Hepatocyte (in vitro differentiated cells): ENCODE results near the gene ZSWIM1. TPM values are rescaled to one million over a fixed set of nuclear protein-coding genes. Genes with fewer than 3 reads are reported as not detected.

ENCODE experiments used
- DNase-seq: peaks from one replicate; pipeline ENCODE4 v3.0.0-alpha.2; 2016; ENCODE audit warnings: low spot score
- H2AFZ ChIP-seq: fragments of 200-600 bp; sonication (generic); 2 replicates; pipeline ENCODE4 v1.6.0; 2016; ENCODE audit warnings: antibody characterized with exemption, mild to moderate bottlenecking
- H3K27ac ChIP-seq: fragments of 200-600 bp; sonication (generic); 2 replicates; pipeline ENCODE4 v1.5.1; 2016; ENCODE audit warnings: mild to moderate bottlenecking
- H3K27me3 ChIP-seq: fragments of 200-600 bp; sonication (generic); 2 replicates; pipeline ENCODE4 v1.6.1; 2016
- H3K36me3 ChIP-seq: fragments of 200-600 bp; sonication (generic); replicated peaks from 2 replicates; pipeline ENCODE4 v1.5.1; 2016; ENCODE audit warnings: low read depth; ENCODE audit not compliant: insufficient read depth
- H3K4me1 ChIP-seq: fragments of 200-600 bp; sonication (generic); 2 replicates; pipeline ENCODE4 v1.5.1; 2016; ENCODE audit warnings: mild to moderate bottlenecking, moderate library complexity; ENCODE audit not compliant: insufficient read depth
- H3K4me2 ChIP-seq: fragments of 200-600 bp; sonication (generic); 2 replicates; pipeline ENCODE4 v1.6.0; 2016
- H3K4me3 ChIP-seq: fragments of 200-600 bp; sonication (generic); 2 replicates; pipeline ENCODE4 v1.5.1; 2016; ENCODE audit warnings: mild to moderate bottlenecking
- H3K79me2 ChIP-seq: fragments of 200-600 bp; sonication (generic); 2 replicates; pipeline ENCODE4 v1.6.0; 2017; ENCODE audit warnings: mild to moderate bottlenecking
- H3K9me2 ChIP-seq: fragments of 200-600 bp; sonication (generic); replicated peaks from 2 replicates; pipeline ENCODE4 v1.6.0; 2017; ENCODE audit warnings: mild to moderate bottlenecking; ENCODE audit not compliant: insufficient read depth
- H3K9me3 ChIP-seq: fragments of 200-600 bp; sonication (generic); 2 replicates; pipeline ENCODE4 v1.5.1; 2016; ENCODE audit warnings: low read depth, mild to moderate bottlenecking
- H4K20me1 ChIP-seq: fragments of 200-600 bp; sonication (generic); 2 replicates; pipeline ENCODE4 v1.6.0; 2016; ENCODE audit warnings: mild to moderate bottlenecking; ENCODE audit not compliant: insufficient read depth, poor library complexity, severe bottlenecking
- EZH2 ChIP-seq: fragments of 200-600 bp; sonication (generic); IDR thresholded peaks from 2 replicates; pipeline ENCODE4 v1.6.1; 2016; ENCODE audit warnings: antibody characterized with exemption, mild to moderate bottlenecking, borderline replicate concordance
- EZH2phosphoT487 ChIP-seq: fragments of 200-600 bp; sonication (generic); IDR thresholded peaks from one replicate; pipeline ENCODE4 v1.6.1; 2018; ENCODE audit warnings: antibody characterized with exemption, mild to moderate bottlenecking, low read depth, moderate library complexity; ENCODE audit not compliant: unreplicated experiment, severe bottlenecking
- WGBS: methylation state at CpG from one replicate; pipeline ENCODE4 v1.1.6; 2016; ENCODE audit warnings: low lambda C conversion rate; ENCODE audit errors: missing lambda C conversion rate; 5-methylcytosine and 5-hydroxymethylcytosine counted together
- polyA plus RNA-seq: library from polyadenylated mRNA; unstranded; fragments of >200 nt; fragmentation: Nextera tagmentation; extraction: Ambion mirVana; gene quantifications from 2 replicates; pipeline ENCODE4 v1.2.1, GENCODE V29; 2016
- total RNA-seq: library from RNA; depleted of rRNA; stranded (reverse); fragments of >200 nt; gene quantifications from 2 replicates; pipeline ENCODE4 v1.2.3, GENCODE V29; 2014
- TF ChIP-seq, protein P1 (sequence below): fragments of 200-600 bp; sonication (generic); IDR thresholded peaks from 2 replicates; pipeline ENCODE4 v1.5.1; 2016; ENCODE audit warnings: antibody characterized with exemption, mild to moderate bottlenecking; ENCODE audit not compliant: poor library complexity

The ZSWIM1 gene
- total RNA-seq (6.4 and 6.9 TPM in 2 replicates), polyA plus RNA-seq (4.7 and 5.0 TPM in 2 replicates)

DNA sequence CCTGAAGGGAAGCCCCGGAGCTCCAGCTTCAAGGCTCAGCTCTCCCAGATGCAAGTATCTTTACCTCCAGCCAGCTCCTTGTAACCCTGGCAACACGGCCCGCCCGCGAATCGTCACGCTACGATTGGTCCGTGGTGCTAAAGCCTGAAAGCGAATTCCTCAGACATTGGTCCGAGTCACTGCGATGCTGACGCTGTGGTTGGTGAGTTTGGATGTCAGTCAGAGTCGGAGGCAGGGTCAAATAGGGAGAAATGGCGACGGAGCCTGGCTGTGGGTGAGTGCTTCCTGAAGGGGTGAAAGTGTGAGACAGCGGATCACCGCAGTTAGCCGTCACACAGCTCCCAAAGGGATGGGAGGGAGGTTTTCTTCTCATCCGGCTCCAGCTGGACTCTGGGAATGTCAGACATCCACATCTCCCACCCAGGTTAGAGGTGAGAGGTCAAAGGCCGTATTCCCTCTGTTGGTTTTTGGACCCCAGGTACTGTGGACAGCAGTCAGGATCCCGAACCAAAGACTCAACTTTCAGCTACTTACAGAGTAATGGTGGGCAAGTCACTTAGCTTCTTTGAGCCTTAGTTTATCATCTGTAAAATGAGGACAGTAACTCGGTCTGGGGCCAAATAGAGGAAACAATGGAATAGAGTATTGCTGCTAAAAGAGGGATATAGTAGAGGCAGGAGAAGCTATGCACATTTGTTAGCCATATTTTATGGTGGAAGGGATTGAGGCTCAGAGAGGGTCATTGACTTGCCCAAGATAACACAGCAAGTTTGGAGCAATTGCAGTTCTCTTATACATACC lies at the start of gene ZSWIM1:
Gene ZSWIM1, plus strand, starts transcription at position 240 of the 801 bp plus-strand sequence. CDS start 1,366 bp downstream, outside the sequence.
- H3K36me3 ChIP-seq = no peaks in the 10 kb centered on the region
- no peaks in the 10 kb centered on the region for H4K20me1 ChIP-seq
- peak; percentile 98 for DNase-seq
- no peaks in the 10 kb centered on the region for H3K9me2 ChIP-seq
- H3K27me3 ChIP-seq = no peaks in the 10 kb centered on the region
- peaks cover 20% of the 10 kb centered on the region for H3K4me1 ChIP-seq
- H3K4me3 ChIP-seq = peak within 1 kb of the TSS; percentile 36
- H3K9me3 ChIP-seq = no peaks in the 10 kb centered on the region
- H3K27ac ChIP-seq = peak within 1 kb of the TSS; percentile 77
- WGBS = 2% methylated on average over 23 of the region's 23 CpGs
- peak within 1 kb of the TSS; percentile 75 for H3K4me2 ChIP-seq
- peaks cover 16% of the 10 kb centered on the region for H3K79me2 ChIP-seq
- H2AFZ ChIP-seq = peak within 1 kb of the TSS; percentile 30
- TF ChIP-seq EZH2 = no peak
- TF ChIP-seq, protein P1, sequence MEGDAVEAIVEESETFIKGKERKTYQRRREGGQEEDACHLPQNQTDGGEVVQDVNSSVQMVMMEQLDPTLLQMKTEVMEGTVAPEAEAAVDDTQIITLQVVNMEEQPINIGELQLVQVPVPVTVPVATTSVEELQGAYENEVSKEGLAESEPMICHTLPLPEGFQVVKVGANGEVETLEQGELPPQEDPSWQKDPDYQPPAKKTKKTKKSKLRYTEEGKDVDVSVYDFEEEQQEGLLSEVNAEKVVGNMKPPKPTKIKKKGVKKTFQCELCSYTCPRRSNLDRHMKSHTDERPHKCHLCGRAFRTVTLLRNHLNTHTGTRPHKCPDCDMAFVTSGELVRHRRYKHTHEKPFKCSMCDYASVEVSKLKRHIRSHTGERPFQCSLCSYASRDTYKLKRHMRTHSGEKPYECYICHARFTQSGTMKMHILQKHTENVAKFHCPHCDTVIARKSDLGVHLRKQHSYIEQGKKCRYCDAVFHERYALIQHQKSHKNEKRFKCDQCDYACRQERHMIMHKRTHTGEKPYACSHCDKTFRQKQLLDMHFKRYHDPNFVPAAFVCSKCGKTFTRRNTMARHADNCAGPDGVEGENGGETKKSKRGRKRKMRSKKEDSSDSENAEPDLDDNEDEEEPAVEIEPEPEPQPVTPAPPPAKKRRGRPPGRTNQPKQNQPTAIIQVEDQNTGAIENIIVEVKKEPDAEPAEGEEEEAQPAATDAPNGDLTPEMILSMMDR = no peak

DNA sequence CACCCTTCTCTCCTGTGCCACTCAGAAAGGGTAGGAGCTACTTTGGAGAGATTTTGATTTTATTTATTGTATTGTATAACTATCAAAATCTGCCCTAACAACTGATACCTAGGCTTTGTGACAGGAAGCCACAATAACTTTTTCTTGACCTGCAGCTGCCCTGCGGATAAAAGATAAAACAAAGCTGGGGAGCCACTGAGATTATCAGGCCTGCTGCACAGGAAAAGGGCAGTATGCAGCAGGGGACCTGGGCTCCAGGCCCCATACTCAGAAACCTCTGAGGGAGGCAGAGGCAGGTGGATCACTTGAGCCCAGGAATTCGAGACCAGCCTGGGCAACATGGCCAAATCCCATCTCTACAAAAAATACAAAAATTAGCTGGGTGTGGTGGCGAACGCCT lies 48.4 kb upstream of the ZSWIM1 start:
- no peak for DNase-seq
- Histone ChIP-seq H3K4me2 (no peak overlapping the region), H3K9me3 (no peaks in the 10 kb centered on the region), H2AFZ (peak overlapping the region; percentile 87), H3K79me2 (peaks cover 11% of the 10 kb centered on the region), H3K27ac (peak overlapping the region; percentile 87), H3K27me3 (no peaks in the 10 kb centered on the region), H3K9me2 (no peaks in the 10 kb centered on the region), H3K4me1 (peaks cover 29% of the 10 kb centered on the region), H3K36me3 (no peaks in the 10 kb centered on the region), H3K4me3 (no peak overlapping the region), H4K20me1 (no peaks in the 10 kb centered on the region)
- TF ChIP-seq, protein P1 = no peak
- TF ChIP-seq EZH2 = no peak
- no peak for TF ChIP-seq EZH2phosphoT487
- WGBS = 86% methylated on average over 4 of the region's 4 CpGs

DNA sequence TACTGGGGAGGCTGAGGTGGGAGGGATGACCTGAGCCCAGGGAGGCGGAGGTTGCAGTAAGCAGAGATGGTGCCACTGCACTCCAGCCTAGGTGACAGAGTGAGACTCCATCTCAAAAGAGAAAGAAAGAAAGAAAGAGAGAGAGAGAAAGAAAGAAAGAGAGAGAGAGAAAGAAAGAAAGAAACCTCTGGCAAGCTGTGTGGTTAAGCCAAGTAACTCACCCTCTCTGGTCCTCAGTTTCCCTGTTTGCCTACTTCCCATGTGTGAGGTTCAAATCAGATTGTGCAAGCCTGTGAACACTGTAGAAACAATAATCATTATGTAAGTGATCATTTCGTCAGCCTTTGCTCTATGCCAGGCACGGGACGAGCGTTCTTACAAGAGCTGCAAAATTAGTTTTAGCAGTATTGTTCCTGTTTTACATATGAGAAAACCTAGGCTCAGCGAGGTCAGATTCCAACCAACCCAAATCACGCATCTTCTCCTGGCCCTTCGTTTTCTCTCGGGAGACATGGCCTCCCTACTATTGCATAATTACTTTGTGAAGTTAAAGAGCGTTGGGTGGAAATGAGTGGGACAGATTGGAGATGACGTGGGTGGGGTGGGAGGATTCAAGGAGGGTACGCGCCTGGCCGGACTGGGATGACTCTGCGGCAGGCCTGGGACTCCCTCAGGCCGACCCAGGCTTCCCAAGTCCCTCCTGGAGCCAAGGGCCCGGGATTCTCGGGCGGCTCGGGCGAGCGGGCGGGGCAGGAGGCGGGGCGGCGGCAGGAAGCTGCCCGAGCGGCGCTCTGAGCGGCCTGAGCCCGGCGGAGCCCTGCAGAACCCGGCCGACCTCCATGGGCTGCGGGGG lies 47.8 kb upstream of the ZSWIM1 start, which contains the start of gene SNX21:
Gene SNX21, plus strand, starts transcription at position 770 of the 853 bp plus-strand sequence. CDS start 121 bp downstream, outside the sequence.
- Histone ChIP-seq H3K36me3 (no peaks in the 10 kb centered on the region), H3K4me3 (peak within 1 kb of the TSS; percentile 87), H3K4me2 (peak within 1 kb of the TSS; percentile 92), H3K4me1 (peaks cover 29% of the 10 kb centered on the region), H3K27ac (peak within 1 kb of the TSS; percentile 87), H2AFZ (peak within 1 kb of the TSS; percentile 87), H3K9me3 (no peaks in the 10 kb centered on the region), H3K79me2 (peaks cover 12% of the 10 kb centered on the region), H3K27me3 (no peaks in the 10 kb centered on the region), H4K20me1 (no peaks in the 10 kb centered on the region), H3K9me2 (no peaks in the 10 kb centered on the region)
- TF ChIP-seq EZH2phosphoT487 = no peak
- TF ChIP-seq, protein P1 = no peak
- TF ChIP-seq EZH2 = no peak
- peak; percentile 91 for DNase-seq
- WGBS = 22% methylated on average over 17 of the region's 35 CpGs
